Mesenchymal stem cell (in vitro differentiated cells and primary cell): ENCODE data around the gene P3R3URF.

ENCODE experiments used
- DNase-seq: peaks from one replicate; pipeline ENCODE4 v3.0.0-alpha.2; 2013
- H2AFZ ChIP-seq: one replicate; pipeline ENCODE4 v1.6.1; 2013; ENCODE audit warnings: low read depth, mild to moderate bottlenecking, control low read depth, inconsistent platforms, low read length, moderate library complexity
- H2AK5ac ChIP-seq: 2 replicates; pipeline ENCODE4 v1.6.1; 2013; ENCODE audit warnings: low read length, moderate library complexity, mild to moderate bottlenecking, inconsistent platforms; ENCODE audit not compliant: severe bottlenecking
- H2BK120ac ChIP-seq: one replicate; pipeline ENCODE4 v1.6.1; 2013; ENCODE audit warnings: low read depth, mild to moderate bottlenecking, inconsistent platforms, low read length, moderate library complexity
- H2BK12ac ChIP-seq, 2 experiments: one replicate each; pipeline ENCODE4 v1.6.1; 2013; ENCODE audit warnings: inconsistent platforms in 2 of 2, low read length in 2 of 2, mild to moderate bottlenecking in 2 of 2, moderate library complexity in 2 of 2, control low read depth in 1 of 2
- H2BK15ac ChIP-seq: one replicate; pipeline ENCODE4 v1.6.1; 2013; ENCODE audit warnings: mild to moderate bottlenecking, low read depth, inconsistent platforms; ENCODE audit not compliant: poor library complexity, severe bottlenecking
- H2BK5ac ChIP-seq: 2 replicates; pipeline ENCODE4 v1.6.1; 2013; ENCODE audit warnings: low read depth, mild to moderate bottlenecking, low read length, control low read depth, inconsistent platforms; ENCODE audit not compliant: poor library complexity, severe bottlenecking
- H3K14ac ChIP-seq, 2 experiments: one replicate each; pipeline ENCODE4 v1.6.1; 2013; ENCODE audit warnings: inconsistent platforms in 2 of 2, low read length in 2 of 2, control low read depth in 1 of 2, mild to moderate bottlenecking in 1 of 2, moderate library complexity in 1 of 2
- H3K18ac ChIP-seq, 2 experiments: one replicate each; pipeline ENCODE4 v1.6.1; 2013; ENCODE audit warnings: inconsistent platforms in 2 of 2, low read length in 2 of 2, control low read depth in 1 of 2, low read depth in 1 of 2, mild to moderate bottlenecking in 1 of 2
- H3K23ac ChIP-seq, 2 experiments: one replicate each; pipeline ENCODE4 v1.6.1; 2013; ENCODE audit warnings: inconsistent platforms in 2 of 2, low read length in 2 of 2, mild to moderate bottlenecking in 2 of 2, moderate library complexity in 2 of 2, control low read depth in 1 of 2
- H3K27ac ChIP-seq: 2 replicates; pipeline ENCODE4 v1.5.1; 2013; ENCODE audit warnings: mild to moderate bottlenecking, moderate library complexity, low read length, control low read depth, inconsistent platforms; ENCODE audit not compliant: poor library complexity, severe bottlenecking
- H3K27me3 ChIP-seq, 2 experiments: 2 replicates each; pipeline versions ENCODE4 v1.6.1 to v1.7.0; 2013; ENCODE audit warnings: low read length in 2 of 2, mild to moderate bottlenecking in 2 of 2, moderate library complexity in 2 of 2, control low read depth in 1 of 2, inconsistent platforms in 1 of 2; ENCODE audit not compliant: control insufficient read depth in 1 of 2, insufficient read depth in 1 of 2
- H3K36me3 ChIP-seq, 2 experiments: 2 replicates each; pipeline versions ENCODE4 v1.6.1 to v1.7.0; 2013; ENCODE audit warnings: low read length in 2 of 2, control low read depth in 1 of 2, inconsistent platforms in 1 of 2, low read depth in 1 of 2, mild to moderate bottlenecking in 1 of 2; ENCODE audit not compliant: insufficient read depth in 2 of 2, control insufficient read depth in 1 of 2
- H3K4ac ChIP-seq, 2 experiments: one replicate each; pipeline ENCODE4 v1.6.1; 2013; ENCODE audit warnings: inconsistent platforms in 2 of 2, low read length in 2 of 2, mild to moderate bottlenecking in 2 of 2, moderate library complexity in 2 of 2, control low read depth in 1 of 2, low read depth in 1 of 2
- H3K4me1 ChIP-seq: 2 replicates; pipeline ENCODE4 v1.6.1; 2013; ENCODE audit warnings: low read depth, low read length, control low read depth; ENCODE audit not compliant: control insufficient read depth, insufficient read depth
- H3K4me2 ChIP-seq: 2 replicates; pipeline ENCODE4 v1.6.1; 2013; ENCODE audit warnings: low read length, mild to moderate bottlenecking, inconsistent platforms; ENCODE audit not compliant: poor library complexity, severe bottlenecking
- H3K4me3 ChIP-seq, 2 experiments: 2 replicates each; pipeline versions ENCODE4 v1.5.1 to v1.7.0; 2013; ENCODE audit warnings: low read length in 2 of 2, mild to moderate bottlenecking in 2 of 2, control low read depth in 1 of 2, low read depth in 1 of 2; ENCODE audit not compliant: insufficient read depth in 1 of 2
- H3K79me1 ChIP-seq: replicated peaks from 2 replicates; pipeline ENCODE4 v1.6.1; 2013; ENCODE audit warnings: mild to moderate bottlenecking, control low read depth, low read length, inconsistent platforms; ENCODE audit not compliant: poor library complexity, severe bottlenecking
- H3K9ac ChIP-seq: 2 replicates; pipeline ENCODE4 v1.7.0; 2013; ENCODE audit warnings: mild to moderate bottlenecking, low read length, moderate library complexity
- H3K9me3 ChIP-seq: 2 replicates; pipeline ENCODE4 v1.7.0; 2013; ENCODE audit warnings: mild to moderate bottlenecking, low read length; ENCODE audit not compliant: control insufficient read depth
- H4K8ac ChIP-seq: one replicate; pipeline ENCODE4 v1.6.1; 2013; ENCODE audit warnings: inconsistent platforms, mild to moderate bottlenecking, low read length, moderate library complexity
- H4K91ac ChIP-seq: one replicate; pipeline ENCODE4 v1.6.1; 2013; ENCODE audit warnings: mild to moderate bottlenecking, low read length, inconsistent platforms
- WGBS: methylation state at CpG from one replicate; pipeline ENCODE4 v1.1.7; 2013; ENCODE audit warnings: mixed read lengths; 5-methylcytosine and 5-hydroxymethylcytosine counted together

Gene P3R3URF

DNA sequence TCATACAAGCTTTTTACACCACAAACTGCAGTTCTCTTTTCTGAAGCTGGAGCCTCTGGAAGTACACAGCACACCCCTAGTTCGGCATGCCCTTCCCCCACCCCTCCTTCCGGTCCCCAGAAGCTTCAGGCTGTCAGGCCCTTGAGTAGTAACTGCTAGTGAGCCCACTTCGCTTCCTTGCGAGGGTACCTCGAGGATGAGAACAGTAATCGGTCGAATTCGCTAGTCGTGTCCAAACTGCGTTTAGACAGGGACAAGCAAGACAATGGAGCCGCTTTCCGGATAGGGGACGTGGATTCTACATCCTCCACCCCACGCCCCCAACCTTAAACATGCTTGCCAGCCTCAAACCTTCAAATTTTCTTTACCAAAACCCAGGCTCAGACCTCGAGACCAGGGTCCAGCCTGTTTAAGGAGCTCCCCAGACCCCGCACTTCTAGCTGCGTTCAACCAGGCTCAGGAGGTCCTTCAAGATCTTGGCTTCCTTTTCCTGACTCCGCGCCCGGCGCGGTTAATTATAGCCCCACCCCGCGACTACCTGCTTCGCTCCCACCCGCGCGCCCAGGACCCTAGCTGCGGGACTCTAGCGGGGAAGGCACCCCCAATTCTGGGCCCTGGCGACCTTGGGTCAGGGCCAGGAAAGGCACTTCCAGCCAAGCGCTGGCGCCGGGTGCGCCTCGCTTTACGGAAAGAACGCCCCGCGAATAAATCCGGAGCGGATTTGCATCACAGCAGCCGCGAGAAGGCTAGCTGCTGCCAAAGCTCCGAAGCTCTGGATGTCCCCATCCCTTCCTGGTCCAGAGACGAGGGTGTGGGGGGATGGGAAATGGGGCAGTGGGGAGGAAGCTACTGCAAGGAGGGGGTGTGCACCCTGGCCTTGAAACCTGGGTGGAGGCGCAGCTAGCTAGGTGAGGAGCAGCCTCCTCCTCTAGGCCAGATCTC lies 9.5 kb downstream of the P3R3URF start:
- peak overlapping the region; percentile 79 for H3K4me2 ChIP-seq
- no peak overlapping the region for H2AK5ac ChIP-seq
- peaks cover 47 to 68% of the 10 kb centered on the region in 2 experiments for H3K27me3 ChIP-seq
- no peak overlapping the region for H2BK120ac ChIP-seq
- no peak overlapping the region for H3K23ac ChIP-seq
- H3K14ac ChIP-seq: no peak overlapping the region
- H3K9ac ChIP-seq: peak overlapping the region; percentile 59
- H3K4ac ChIP-seq: no peak overlapping the region
- H2BK5ac ChIP-seq: no peak overlapping the region
- no peak overlapping the region for H3K27ac ChIP-seq
- no peak overlapping the region for H3K18ac ChIP-seq
- no peaks in the 10 kb centered on the region for H3K9me3 ChIP-seq
- no peak overlapping the region for H2AFZ ChIP-seq
- H2BK15ac ChIP-seq: no peak overlapping the region
- no peaks in the 10 kb centered on the region for H3K79me1 ChIP-seq
- H3K4me3 ChIP-seq: peak overlapping the region in 1 of 2 experiments; percentile 73
- H4K91ac ChIP-seq: no peak overlapping the region
- H4K8ac ChIP-seq: no peak overlapping the region
- WGBS: 41% methylated on average over 47 of the region's 47 CpGs
- peaks cover 11% of the 10 kb centered on the region for H3K4me1 ChIP-seq
- no peaks in the 10 kb centered on the region for H3K36me3 ChIP-seq
- DNase-seq: no peak
- no peak overlapping the region for H2BK12ac ChIP-seq

DNA sequence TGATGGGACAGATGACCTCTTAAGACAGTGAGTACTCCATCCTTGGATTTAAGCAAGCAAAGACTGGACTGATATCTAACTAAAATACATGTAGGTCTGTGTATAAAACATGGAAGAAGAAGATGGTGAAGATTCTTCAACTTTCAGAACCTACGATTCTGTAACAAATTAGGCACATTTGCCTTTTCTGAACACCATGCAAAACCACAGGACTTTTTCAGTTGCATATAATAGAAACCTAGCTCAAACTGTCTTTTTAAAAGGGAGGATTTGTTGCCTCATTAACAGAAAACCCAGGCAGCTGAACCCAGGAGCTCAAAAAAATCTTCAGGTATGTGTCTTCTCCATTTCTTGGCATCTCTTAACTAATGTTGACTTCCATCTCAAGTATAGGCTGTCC lies 16.1 kb downstream of the P3R3URF start:
- H3K9me3 ChIP-seq: no peaks in the 10 kb centered on the region
- no peak overlapping the region for H2BK120ac ChIP-seq
- H2BK15ac ChIP-seq: no peak overlapping the region
- no peaks in the 10 kb centered on the region for H3K79me1 ChIP-seq
- no peak for DNase-seq
- no peak overlapping the region for H4K8ac ChIP-seq
- H3K23ac ChIP-seq: no peak overlapping the region
- no peak overlapping the region for H3K4ac ChIP-seq
- no peak overlapping the region for H2BK12ac ChIP-seq
- no peak overlapping the region for H3K4me3 ChIP-seq
- H3K14ac ChIP-seq: no peak overlapping the region
- H3K4me2 ChIP-seq: no peak overlapping the region
- 83% methylated on average over 1 of the region's 1 CpG for WGBS
- no peak overlapping the region for H2AK5ac ChIP-seq
- no peaks in the 10 kb centered on the region for H3K36me3 ChIP-seq
- no peak overlapping the region for H2BK5ac ChIP-seq
- no peak overlapping the region for H3K27ac ChIP-seq
- H4K91ac ChIP-seq: no peak overlapping the region
- no peak overlapping the region for H3K18ac ChIP-seq
- H3K9ac ChIP-seq: no peak overlapping the region
- H2AFZ ChIP-seq: no peak overlapping the region
- H3K27me3 ChIP-seq: peaks cover 15 to 27% of the 10 kb centered on the region in 2 experiments
- H3K4me1 ChIP-seq: peaks cover 2% of the 10 kb centered on the region

DNA sequence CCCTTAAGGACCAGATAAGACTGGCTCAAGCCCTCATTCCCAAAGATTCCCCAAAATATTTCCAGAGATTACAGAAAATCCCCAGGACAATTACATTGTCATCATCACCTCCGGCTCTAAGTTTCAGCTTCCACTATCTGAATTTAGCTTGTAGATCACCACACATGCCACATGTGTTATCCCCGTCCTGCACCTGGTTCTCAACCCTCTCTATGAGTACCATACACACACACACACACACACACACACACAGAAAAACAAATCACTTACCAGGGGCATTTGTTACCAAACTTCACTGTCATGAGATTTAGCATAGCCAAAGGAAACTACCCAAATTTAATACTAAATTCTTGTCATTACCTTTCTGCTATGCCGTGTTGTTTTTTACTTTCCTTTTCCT lies 16.8 kb downstream of the P3R3URF start:
- Histone ChIP-seq H4K8ac (no peak overlapping the region), H3K4me3 (no peak overlapping the region), H2BK12ac (no peak overlapping the region), H3K79me1 (no peaks in the 10 kb centered on the region), H3K36me3 (no peaks in the 10 kb centered on the region), H3K4me2 (no peak overlapping the region), H3K27me3 (peaks cover 11 to 22% of the 10 kb centered on the region in 2 experiments), H2BK5ac (no peak overlapping the region), H2AK5ac (no peak overlapping the region), H3K9ac (no peak overlapping the region), H3K9me3 (no peaks in the 10 kb centered on the region), H2BK120ac (no peak overlapping the region), H3K18ac (no peak overlapping the region), H2BK15ac (no peak overlapping the region), H3K23ac (no peak overlapping the region), H3K4me1 (peaks cover 2% of the 10 kb centered on the region), H4K91ac (no peak overlapping the region), H3K27ac (no peak overlapping the region), H3K4ac (no peak overlapping the region), H2AFZ (no peak overlapping the region), H3K14ac (no peak overlapping the region)
- DNase-seq: no peak
- 84% methylated on average over 3 of the region's 3 CpGs for WGBS

DNA sequence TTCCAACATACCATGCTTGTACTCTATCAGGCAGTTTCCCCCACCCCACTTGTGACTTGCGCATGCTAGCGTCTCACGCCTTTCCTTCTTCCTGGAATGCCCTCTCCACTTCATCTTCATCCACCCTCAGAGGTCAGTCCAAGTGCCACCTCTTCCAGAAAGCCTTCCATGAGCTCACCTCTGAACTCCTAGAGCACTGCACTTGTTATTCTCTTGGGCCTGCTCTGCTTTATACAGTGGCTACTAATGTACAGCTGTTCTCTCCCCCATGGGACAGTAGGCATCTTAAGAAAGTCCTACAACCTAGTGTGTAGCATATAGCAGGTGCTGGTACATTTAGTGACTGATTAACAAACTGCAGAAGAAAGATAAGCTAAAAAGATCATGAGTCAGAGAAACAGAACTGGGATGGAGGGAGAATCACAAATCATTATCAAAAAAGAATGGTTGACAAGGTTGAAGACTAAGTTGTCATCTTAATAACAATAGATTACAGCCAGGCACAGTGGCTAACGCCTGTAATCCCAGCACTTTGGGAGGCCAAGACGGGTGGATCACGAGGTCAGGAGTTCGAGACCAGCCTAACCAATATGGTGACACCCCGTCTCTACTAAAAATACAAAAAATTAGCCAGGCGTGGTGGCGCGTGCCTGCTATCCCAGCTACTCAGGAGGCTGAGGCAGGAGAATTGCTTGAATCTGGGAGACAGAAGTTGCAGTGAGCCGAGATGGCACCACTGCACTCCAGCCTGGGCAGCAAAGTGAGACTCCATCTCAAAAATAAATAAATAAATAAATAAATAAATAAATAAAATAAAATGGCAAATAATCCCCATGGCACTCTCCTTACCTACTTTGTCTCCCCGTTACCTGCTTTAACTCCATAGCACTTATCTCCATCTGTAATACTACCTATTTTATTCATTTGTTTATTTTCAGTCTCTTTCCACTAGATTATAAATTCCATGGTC lies 17.7 kb downstream of the P3R3URF start:
- Histone ChIP-seq H3K9ac (no peak overlapping the region), H3K14ac (no peak overlapping the region), H3K18ac (no peak overlapping the region), H3K4ac (no peak overlapping the region), H3K79me1 (no peaks in the 10 kb centered on the region), H2BK12ac (no peak overlapping the region), H2BK120ac (no peak overlapping the region), H2BK15ac (no peak overlapping the region), H3K9me3 (no peaks in the 10 kb centered on the region), H4K8ac (peak overlapping the region; percentile 55), H3K23ac (no peak overlapping the region), H2BK5ac (no peak overlapping the region), H3K27me3 (peaks cover 2 to 13% of the 10 kb centered on the region in 2 experiments), H3K36me3 (no peaks in the 10 kb centered on the region), H3K27ac (no peak overlapping the region), H3K4me1 (peaks cover 2% of the 10 kb centered on the region), H2AFZ (no peak overlapping the region), H4K91ac (no peak overlapping the region), H3K4me2 (no peak overlapping the region), H2AK5ac (no peak overlapping the region), H3K4me3 (no peak overlapping the region)
- DNase-seq: no peak
- 94% methylated on average over 12 of the region's 13 CpGs for WGBS
